HG02610 (cell line): ENCODE data around the gene CCNE1.
A peak's percentile ranks its signal among the peaks of the same experiment; 100 is the strongest.

Experiments
- ATAC-seq: cut with Tn5 transposase; IDR thresholded peaks from one replicate; pipeline ENCODE4 v1.9.1; 2021; ENCODE audit warnings: mild to moderate bottlenecking, moderate library complexity; ENCODE audit not compliant: unreplicated experiment

The CCNE1 gene

DNA sequence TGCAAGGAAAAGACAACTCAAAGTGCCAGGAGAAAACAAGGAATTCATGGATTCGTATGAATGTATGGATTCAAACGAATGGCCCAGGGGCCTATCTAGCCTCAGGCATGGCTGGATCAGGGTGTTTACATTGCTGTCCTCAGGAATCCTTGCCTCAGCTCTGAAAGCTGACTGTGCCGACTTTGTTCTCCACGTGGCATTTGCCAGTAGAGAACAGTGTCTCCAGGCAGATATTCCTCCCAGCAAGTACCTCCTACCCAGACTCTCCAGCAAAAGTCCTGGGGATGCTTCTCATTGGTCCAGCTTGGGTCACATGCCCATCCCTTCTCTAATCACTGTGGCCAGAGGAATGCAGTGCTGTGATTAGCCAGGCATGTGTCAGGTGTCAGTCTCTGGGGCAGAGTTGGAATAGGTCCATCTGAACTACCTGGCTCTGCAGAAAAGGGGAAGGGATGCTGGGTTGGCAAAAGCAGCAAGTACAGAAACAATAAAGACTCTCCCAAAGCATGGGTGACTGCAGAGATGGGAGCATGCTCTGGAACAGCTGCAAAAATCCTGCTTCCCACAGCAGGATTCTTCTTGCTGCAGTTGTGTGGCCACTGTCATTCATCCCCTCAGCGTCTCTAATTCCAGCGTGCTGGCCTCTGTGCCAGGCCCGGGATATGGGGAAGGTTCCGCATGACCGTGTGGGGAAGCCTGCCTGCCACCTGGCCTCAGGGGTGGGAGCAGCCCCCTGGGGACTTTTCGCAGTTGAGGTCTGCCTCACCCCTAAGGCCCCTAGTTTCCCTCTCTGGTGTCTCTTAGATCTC, 30.0 kb downstream of the CCNE1 start:
- ATAC-seq: no peak

DNA sequence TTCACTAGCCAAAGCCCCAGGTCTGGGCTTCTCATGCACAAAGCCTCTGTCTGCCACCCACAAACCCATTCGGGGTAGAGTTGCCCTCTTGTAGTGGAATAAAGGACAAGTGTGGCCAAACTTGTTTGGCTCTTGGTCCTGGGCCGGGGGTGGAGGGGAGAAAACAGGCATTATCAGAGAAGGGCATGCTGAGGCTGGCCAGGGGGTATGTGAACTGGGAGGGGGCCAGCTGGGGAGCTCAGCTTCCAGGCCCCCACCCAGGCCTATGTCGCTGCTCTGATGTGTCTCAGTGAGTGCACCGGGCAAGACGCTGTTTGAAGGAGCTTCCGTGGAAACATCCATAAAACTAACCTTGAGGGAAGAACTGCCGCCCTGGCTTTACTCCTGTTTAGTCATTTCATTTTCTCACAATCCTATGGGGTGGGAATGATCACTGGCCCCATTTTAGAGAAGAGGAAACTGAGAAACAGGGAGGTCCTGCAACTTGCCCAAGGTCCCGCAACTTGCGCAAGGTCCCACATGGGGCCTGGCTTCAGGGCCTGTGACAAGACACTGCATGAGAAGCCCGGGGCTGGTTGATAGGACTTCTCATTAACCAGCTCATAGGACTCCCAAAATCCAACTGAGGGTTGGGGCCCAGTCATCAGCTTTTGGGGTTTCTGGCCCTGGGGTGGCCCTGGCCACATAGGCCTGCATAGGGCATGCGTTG, 30.8 kb downstream of the CCNE1 start:
- no peak for ATAC-seq

DNA sequence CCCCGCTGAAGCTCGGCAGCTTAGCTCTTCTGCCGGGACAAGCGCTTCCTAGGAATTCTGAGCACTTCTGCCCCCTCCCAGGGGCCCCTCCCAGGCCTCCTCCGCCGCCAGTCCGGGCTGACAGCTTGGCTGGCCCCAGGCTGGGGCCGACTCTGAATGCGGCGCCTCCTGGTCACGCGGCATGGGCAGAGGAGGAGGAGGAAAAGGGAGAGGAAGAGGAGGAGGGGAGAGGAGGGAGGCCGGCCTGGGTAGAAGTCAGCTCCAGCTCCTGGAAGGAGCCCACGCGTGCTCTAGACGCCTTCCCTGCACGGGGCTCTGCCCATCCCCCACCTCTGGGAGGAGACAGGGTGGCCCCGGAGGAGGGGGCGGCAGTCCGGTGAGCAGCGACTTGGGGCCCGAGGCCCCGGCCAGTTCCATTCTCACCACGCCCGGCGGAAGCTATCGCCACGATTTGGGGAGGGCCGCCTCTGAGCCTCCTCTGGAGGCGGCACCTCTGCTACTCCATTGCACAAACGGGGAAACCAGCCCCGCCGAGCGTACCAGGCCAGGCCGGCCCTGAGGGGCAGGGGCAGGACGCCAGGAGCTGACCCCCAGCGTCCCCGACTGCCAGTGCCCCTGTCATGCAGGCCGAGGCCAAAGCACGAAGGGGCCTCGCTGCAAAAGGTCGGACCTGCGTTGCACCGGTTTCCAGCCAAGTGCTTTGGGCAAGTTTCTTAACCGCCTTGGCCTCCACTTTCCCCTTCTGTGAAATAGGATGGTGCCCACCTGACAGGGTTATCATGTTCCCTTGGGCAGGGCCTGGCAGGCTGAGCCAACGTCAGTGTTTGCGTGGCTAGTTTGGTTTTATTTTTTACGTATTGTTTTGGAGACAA, 31.6 kb downstream of the CCNE1 start:
- no peak for ATAC-seq

DNA sequence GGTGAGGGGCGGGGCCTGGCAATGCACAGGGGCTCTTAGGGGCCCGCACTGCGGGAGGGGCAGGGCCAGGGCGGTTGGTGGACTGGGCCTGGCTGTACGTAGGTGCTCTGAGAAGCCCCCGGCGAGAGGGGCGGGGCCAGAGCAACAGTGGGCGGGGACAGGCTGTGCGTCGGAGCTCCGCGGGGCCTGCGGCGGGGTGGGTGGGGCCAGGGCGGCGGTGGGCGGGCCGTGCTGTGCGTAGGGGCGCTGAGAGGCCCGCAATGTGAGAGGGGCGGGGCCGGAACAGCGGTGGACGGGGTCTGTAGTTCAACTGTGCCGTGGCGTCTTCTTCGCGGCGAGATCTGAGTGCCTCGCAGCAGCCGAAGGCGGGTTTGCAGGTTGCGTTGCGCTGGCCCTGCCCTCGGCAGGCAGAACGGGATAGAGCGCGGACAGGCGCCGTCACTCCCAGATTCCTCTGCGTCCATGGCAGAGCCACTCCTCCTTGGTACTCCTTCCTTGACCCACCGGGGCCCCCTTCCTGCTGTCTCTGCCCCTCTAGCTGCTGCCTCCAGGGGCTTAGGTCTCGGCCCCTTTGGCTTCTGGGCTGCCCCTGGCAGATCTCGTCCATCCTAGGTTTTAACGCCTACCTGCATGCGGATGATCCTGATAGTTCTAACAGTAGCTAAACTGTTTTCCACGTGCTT, 33.2 kb downstream of the CCNE1 start:
- ATAC-seq: peak; percentile 69

DNA sequence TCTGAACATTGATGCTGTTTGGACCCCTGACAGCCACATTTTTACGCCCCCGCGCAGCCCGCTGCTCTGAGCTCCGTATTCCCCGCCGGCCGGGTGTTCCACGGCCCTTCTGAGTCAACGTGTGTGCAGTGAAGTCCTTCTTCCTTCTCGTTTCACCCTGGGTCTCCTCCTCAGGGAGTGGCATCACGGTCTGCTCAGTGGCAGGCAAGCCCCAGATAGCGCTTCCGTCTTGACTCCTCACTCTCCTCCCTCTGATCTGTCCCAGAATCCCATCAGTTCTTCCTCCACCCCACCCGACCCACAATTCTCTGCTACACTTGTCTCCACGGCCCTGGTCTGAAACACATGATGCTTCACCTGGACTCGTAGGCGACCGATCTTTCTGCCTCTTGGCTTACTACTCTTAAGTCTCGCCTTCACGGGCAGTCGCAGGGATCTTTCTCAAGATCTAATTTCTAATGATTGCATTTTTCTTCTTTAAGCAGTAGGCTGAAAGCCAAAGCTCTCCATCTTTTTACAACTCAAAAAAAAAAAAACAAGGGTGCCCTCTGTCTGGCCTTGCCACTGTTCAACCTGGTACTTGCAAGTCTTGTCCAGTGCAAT, 33.9 kb downstream of the CCNE1 start:
- ATAC-seq: no peak

DNA sequence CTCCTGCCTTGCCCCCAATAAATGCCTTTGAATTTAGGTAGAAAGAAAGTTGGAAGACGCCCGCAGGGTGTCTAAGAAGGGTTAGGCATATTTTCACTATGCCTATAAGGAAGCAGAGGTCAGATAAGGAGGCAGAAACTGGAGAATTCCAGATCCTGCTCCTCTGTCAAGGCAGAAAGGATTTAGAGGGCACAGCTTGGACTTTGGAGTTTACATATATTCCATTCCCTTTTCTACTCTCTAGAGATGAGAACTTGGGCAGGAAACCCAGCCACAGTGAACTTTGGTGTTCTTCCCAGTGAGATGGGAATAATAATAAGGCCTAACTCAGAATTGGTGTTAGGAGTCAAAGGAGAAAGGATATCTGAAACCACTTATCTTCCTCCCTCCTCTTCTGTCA, 37.4 kb downstream of the CCNE1 start:
- no peak for ATAC-seq

DNA sequence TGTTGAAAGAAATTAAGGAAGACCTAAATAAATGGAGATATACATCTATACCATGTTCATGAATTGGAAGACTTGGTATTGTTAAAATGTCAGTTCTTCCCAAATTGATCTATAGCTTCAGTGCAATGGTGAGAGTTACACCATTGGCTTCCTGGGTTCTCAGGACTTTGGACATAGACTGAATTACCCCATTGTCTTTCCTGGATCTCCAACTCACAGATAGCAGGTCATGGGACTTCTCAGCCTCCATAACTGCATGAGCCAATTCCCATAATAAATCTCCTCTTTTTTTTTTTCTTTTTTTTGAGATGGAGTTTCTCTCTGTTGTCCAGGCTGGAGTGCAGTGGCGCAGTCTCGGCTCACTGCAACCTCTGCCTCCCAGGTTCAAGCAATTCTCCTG, 38.7 kb downstream of the CCNE1 start:
- ATAC-seq: no peak

DNA sequence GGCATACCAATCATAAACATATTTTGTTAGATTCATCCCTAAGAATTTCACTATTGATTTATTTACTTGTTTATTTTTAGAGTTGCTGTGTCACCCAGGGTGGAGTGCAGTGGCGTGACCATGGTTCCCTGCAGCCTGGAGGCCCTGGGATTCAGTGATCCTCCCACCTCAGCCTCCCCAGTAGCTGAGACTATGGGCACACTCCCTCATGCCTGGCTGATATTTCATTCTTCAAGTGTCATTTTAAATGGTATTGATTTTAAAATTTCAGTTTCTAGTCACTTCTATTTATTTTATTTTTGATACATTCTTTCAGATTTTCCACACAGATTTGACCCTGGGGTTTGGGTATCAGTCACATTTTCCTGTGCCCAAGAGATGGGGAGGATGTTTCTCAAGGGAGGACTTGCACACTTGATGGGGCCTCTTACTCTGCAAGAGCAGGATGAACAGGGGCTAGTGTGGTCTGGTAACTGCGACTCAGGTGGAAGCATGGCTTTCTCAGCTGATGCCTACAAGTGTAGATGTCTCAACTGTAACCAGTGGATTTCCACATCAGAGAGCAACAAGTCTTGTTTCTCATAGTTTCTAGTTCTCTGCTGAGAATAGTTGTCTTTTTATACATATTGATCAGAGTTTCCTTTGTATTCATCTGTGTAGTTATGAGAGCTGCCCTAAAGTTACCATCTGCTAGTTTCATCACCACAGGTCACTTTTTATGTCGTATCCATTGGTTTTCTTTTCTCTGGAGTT, 40.2 kb downstream of the CCNE1 start:
- peak; percentile 76 for ATAC-seq

DNA sequence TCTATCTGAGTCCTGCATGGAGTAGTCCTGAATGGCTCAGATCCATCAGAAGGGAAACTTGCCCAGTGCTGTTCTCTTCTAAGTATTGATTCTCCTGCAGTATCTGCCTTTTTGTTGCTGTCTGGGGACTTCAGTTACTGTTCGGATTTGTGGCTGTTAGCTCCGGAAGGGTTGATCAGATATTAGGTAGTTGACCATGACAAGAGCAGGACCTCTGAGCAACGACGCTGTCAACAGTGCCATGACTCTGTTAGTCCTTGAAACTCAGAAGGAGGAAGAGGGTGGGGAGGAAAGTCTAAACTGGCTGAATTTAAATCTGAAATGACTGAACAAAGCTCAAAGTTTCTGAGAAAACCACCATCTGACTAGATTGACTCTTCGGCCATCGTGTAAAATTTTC, 42.2 kb downstream of the CCNE1 start:
- ATAC-seq: no peak

DNA sequence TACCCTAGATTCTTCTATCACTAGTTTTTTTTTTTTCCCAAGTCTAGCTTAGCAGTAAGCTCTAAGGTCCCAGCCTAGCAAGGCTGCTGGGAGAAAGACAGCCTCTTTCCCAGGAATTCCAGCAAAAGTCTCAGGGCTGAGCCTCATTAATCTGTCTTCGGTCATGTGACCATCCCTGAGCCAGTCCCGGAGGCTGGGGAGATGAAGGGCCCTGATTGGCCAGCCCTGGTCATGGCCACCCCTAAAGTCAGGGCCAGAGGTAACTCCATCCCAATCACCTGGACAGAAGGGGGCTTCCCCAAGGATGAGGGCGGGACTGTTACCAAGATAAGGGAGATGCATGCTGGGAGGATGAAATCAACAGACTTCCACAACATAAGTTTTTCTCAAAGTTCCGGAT, 43.3 kb downstream of the CCNE1 start:
- ATAC-seq: no peak

DNA sequence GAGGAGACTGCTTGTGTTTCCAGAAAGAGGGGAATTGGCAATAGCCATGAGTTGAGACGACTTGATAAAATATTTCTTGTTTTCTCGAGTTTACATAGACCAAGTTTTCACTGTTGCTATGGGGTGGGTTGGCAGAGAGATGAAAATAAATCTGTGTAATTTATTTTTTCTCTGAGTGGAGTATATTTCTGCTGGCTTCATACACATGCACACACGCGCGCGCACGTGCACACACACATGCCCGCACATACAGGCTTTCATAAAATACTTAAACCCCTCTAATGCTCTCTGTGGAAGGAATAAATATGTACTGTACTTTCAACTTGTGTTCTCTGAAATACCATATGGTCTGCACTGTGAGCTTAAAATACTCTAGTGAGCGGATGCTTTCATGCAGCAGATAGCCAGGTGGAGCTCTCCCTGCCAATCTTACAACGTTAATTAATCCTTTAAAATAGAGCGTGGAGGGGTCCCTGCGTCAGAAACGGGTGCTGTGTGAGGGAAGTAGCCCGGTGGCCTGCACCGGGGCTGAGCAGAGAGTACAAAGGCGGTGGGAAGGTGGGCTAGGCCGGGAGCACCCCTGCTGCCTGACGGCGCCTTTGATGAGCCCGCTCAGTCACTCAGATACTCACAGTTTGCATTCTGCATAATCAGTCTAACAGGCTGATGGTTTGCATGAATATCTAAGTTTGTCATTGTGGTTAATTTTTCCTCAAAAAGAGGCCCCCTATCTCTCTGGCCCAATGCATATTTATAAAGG, 44.1 kb downstream of the CCNE1 start:
- no peak for ATAC-seq

DNA sequence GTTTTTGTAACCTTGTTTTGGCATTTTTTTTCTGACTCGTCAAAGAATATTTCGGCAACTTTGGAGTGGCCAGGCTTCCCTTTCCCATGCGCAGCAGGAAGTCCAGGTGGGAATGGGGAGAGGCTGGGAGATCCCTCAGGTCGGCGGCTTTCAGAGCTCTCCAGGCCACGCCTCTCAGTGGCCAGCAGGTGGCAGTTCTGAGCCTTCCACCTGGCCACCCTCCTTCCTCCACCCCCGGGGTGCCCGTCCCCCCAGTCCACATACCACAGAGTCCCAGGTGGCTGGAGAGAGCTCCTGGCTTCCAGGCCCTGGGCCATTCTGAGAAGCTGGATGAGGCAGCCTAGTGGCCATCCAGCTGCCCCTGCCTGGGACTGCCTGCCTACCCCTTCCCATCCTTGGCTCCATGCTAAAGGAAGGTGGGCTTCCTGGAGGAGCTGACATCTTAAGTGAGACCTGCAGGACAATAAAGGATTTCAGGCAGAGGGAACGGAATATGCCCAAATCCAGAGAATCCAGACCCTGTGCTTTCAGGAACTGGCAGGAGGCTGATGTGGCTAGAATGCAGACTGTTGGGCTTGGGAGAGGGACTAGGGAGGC, 46.3 kb downstream of the CCNE1 start:
- no peak for ATAC-seq

DNA sequence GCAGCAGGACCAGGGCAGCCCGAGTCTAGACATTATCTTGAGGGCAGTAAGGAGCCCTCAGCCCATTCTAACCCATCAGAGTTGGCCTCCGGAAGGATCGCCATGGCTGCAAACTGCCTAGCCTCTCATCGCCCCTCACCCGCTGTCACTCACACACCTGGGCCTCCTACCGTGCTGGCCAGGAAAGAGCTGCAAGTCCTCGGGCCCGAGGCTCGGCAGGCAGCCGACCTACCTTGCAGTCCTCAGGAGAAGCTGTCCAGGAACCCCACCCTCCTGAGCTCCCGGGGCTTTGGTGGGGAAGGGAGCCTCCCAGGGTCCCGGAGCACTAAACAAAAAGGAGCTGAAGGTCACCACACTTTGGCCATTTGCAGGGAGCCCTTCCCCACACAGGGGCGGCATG, 46.8 kb downstream of the CCNE1 start:
- ATAC-seq: no peak

DNA sequence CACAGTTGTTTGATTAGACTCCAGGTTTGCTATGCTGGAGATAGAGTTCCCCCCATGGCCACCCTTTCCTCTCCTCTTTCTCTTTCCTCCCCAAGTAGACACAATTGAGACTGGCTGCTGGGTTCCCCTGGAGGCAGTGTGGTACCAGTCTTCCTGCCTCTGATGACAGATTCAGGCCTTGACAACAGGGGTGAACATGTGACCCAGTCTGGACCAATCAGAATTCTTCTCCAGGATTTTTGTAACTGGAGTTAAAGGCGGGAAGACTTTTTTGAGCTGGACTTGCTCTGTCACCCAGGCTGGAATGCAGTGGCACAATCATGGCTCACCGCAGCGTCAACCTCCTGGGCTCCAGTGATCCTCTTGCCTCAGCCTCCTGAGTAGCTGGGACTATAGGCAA, 48.7 kb downstream of the CCNE1 start:
- ATAC-seq: no peak

DNA sequence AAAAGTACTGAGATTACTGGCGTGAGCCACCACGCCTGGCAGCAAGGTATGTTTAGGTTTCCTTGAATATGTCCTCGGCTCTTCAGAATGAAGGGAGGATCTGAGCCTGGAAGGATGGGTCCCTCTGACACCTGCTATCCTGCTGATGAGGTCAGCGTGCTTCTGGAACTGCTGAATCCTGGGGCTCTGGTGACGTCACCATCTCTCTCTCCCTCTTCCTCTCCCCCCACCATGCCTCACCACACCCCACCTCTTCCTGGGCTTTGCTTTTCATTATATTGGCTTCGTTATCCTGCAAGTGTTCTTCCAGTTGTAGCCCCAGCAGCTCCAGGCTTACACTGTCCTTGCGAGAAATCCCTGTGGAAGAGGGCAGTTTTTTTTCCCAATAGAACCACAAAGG, 49.8 kb downstream of the CCNE1 start:
- no peak for ATAC-seq

DNA sequence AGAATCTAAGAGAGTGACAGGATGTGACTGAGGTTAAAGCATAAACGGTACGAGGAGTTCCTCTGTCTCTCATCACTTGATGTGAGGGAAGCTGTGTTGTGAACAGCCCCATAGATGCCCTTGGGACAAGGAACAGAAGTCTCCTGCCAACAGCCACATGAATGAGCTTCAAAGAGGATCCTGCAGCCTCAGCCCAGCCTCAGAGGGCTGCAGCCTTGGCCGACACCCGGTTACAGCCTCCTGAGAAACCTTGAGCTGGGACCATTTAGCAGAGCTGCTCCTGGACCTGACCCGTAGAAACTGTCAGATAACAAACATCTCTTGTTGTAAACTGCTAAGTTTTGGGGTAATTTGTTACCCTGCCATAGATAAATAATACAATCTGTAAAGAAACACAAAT, 54.2 kb downstream of the CCNE1 start:
- ATAC-seq: no peak

DNA sequence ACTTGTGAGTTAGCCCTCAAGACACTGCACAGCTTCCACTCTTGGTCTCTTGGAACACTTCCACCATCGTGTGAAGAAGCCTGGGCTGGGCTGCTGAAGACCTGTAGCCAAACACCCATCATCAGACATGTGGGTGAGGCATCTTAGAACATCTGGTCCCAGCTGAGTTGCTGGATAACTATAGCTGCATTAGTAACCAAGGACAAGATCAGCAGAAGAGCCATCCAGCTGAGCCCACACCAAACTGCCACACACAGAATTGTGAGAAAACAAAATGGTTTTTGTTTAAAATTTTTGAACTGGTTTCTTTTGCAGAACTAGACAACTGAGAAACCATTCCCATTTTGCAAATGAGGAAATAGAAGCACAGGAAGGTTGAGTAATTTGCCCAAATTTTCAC, 56.2 kb downstream of the CCNE1 start:
- no peak for ATAC-seq

DNA sequence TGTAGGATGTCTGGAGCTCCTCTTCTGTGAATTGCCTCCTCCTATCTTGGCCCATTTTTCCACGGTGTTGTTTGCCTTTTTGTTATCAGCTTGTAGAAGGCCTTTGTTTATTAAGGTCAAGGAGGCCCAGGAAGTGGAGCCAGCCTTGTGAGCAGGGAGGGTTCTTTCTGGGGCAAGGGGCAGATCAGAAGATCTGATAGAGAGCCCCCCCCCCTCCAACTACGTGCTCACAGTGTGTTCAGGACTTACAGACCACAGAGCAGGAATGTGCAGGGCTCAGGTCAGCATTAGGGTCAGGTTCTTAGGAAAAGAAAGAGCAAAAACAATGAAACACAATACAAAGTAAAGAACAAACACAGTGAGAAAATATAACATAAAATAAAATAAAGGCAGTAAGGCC, 59.4 kb downstream of the CCNE1 start:
- no peak for ATAC-seq

DNA sequence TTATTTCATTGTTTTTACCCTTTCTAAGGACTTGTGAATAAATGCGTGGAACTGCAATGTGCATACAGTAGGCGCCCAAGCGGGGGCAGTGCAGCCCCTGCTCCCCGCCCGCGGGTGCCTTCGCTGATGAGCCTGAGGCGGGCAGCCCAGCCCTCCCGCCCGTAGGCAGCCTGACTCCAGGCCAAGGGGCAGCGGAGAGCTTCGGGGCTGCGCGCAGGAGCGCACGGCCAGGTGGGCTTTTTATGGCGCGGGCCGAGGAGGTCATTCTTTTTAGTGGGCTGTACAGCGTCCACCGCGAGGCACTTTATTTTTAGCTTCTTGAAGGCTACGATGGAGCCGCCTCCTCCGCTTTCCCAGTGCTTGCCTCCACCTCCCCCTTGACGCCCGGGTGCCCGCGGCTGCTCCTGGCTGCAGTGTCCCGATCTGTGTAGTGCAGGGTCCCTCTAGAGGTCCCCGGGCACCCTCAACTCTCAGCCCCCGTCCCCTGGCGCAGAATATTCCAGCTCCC, 60.5 kb downstream of the CCNE1 start:
- ATAC-seq: no peak
